Transverse colon (tissue), 4 donors: ENCODE measurements around the gene PLCL1. TPM values are rescaled to one million over a fixed set of nuclear protein-coding genes. Genes with fewer than 3 reads are reported as not detected.

Experiments used
- DNase-seq: peaks from one replicate; pipeline ENCODE4 v3.0.0-alpha.2; 2019
- H3K27ac ChIP-seq, 4 donors: fragments of 200-600 bp; sonication (generic); 2 replicates each; pipeline ENCODE4 v1.5.1; 2016 to 2018; ENCODE audit warnings: inconsistent platforms in 4 of 4
- H3K27me3 ChIP-seq: fragments of 200-600 bp; sonication (generic); 2 replicates; pipeline ENCODE4 v1.5.1; 2017; ENCODE audit warnings: inconsistent platforms
- H3K36me3 ChIP-seq, 4 donors: fragments of 200-600 bp; sonication (generic); 2 replicates each; pipeline ENCODE4 v1.5.1; 2017 to 2019; ENCODE audit warnings: inconsistent platforms in 4 of 4
- H3K4me1 ChIP-seq, 4 donors: fragments of 200-600 bp; sonication (generic); 2 replicates each; pipeline ENCODE4 v1.5.1; 2017 to 2020; ENCODE audit warnings: inconsistent platforms in 4 of 4
- H3K4me3 ChIP-seq, 4 donors: fragments of 200-600 bp; sonication (generic); 1 replicate in 1 of 4; 2 replicates in 3 of 4; pipeline versions ENCODE4 v1.5.1 to v1.6.1; 2017 to 2019; ENCODE audit warnings: inconsistent platforms in 4 of 4
- H3K9me3 ChIP-seq, 2 donors: fragments of 200-600 bp; sonication (generic); 2 replicates each; pipeline ENCODE4 v1.5.1; 2017 to 2019; ENCODE audit warnings: inconsistent platforms in 2 of 2
- CTCF ChIP-seq, 5 experiments: fragments of 200-600 bp in 3 of 5; fragments of 450-650 bp in 2 of 5; sonication (generic) in 3 of 5; IDR thresholded peaks; 1 replicate in 2 of 5; 2 replicates in 3 of 5; pipeline ENCODE4 v1.5.1; 2016 to 2017; ENCODE audit warnings: antibody characterized with exemption in 5 of 5, inconsistent platforms in 3 of 5, mild to moderate bottlenecking in 2 of 5, moderate library complexity in 1 of 5
- EP300 ChIP-seq: sonication (generic); formaldehyde crosslinking; IDR thresholded peaks from one replicate; pipeline ENCODE4 v1.6.1; 2017; ENCODE audit warnings: antibody characterized with exemption, low read depth
- POLR2A ChIP-seq: fragments of 450-650 bp; IDR thresholded peaks from one replicate; pipeline ENCODE4 v1.6.1; 2016; ENCODE audit warnings: antibody characterized with exemption, mild to moderate bottlenecking, moderate library complexity
- POLR2AphosphoS5 ChIP-seq, 3 donors: sonication (generic); formaldehyde crosslinking; IDR thresholded peaks; one replicate each; pipeline ENCODE4 v1.6.1; 2016; ENCODE audit warnings: antibody characterized with exemption in 3 of 3
- WGBS, 2 donors: methylation state at CpG; one replicate each; pipeline ENCODE4 v1.1.5; 2018; ENCODE audit warnings: low coverage in 1 of 2; 5-methylcytosine and 5-hydroxymethylcytosine counted together
- in situ Hi-C, 4 donors: fragments of 200-750 bp; cut with MboI; loops; one replicate each; pipeline versions ENCODE4 v1.15.0 to v1.15.1; 2017; ENCODE audit warnings: low sequenced_read_pairs in 3 of 4, low pct_ligation_motif_present in 1 of 4, low pct_unique_long_range_greater_than_20kb in 1 of 4
- intact Hi-C: fragments of 100-400 bp; cut with DNase I; formaldehyde crosslinking; loops from one replicate; pipeline ENCODE4 v1.15.1; 2023; ENCODE audit warnings: low total_unique reads
- total RNA-seq, 4 donors: library from RNA; depleted of rRNA; stranded (reverse); fragments of >200 nt; gene quantifications; one replicate each; pipeline ENCODE4 v1.1.0, GENCODE V29; 2016

Gene PLCL1
- total RNA-seq, 4 donors from 2014 or later: 0.20 to 7.1 (median 5.3) TPM

- no peak for TF ChIP-seq EP300
- DNase-seq: no peak
- H3K27ac ChIP-seq: no peak overlapping the region
- H3K4me3 ChIP-seq: no peak overlapping the region
- in situ Hi-C loops (no loop called here), intact Hi-C loops (no loop called here)
- H3K4me1 ChIP-seq: no peaks in the 10 kb centered on the region
- H3K9me3 ChIP-seq: peaks cover 0 to under 1% of the 10 kb centered on the region in 2 donors
- H3K27me3 ChIP-seq: no peaks in the 10 kb centered on the region
- WGBS, 2 donors: 89 to 100% methylated on average over 1 of the region's 1 CpG
- H3K36me3 ChIP-seq: no peaks in the 10 kb centered on the region
Observed at GRCh38 chr2:197959383-197959782, 155.0 kb downstream of the PLCL1 start.

GRCh38 chr2:197960786-197961185, 156.4 kb downstream of the PLCL1 start:
- no peak for DNase-seq
- H3K27ac ChIP-seq: no peak overlapping the region
- H3K36me3 ChIP-seq: no peaks in the 10 kb centered on the region
- intact Hi-C loops (no loop called here), in situ Hi-C loops (no loop called here)
- no peak overlapping the region for H3K4me3 ChIP-seq
- H3K4me1 ChIP-seq: no peaks in the 10 kb centered on the region
- peaks cover 0 to 9% of the 10 kb centered on the region in 2 donors for H3K9me3 ChIP-seq
- H3K27me3 ChIP-seq: no peaks in the 10 kb centered on the region
- 57 to 76% methylated on average over 2 of the region's 2 CpGs for WGBS, 2 donors
- TF ChIP-seq EP300 (no peak), CTCF (IDR thresholded peaks at IDR 0.05) (no peak), POLR2AphosphoS5 (IDR thresholded peaks at IDR 0.05) (no peak), POLR2A (no peak)

GRCh38 chr2:197964720-197965119, 160.3 kb downstream of the PLCL1 start:
- H3K4me3 ChIP-seq: no peak overlapping the region
- intact Hi-C loops: no loop called here
- no peak overlapping the region for H3K27ac ChIP-seq
- peaks cover 0 to 9% of the 10 kb centered on the region in 2 donors for H3K9me3 ChIP-seq
- H3K36me3 ChIP-seq: no peaks in the 10 kb centered on the region
- in situ Hi-C loops: no loop called here
- H3K4me1 ChIP-seq: no peaks in the 10 kb centered on the region
- H3K27me3 ChIP-seq: no peaks in the 10 kb centered on the region
- no peak for TF ChIP-seq POLR2AphosphoS5 (IDR thresholded peaks at IDR 0.05)
- TF ChIP-seq EP300: no peak
- TF ChIP-seq CTCF (IDR thresholded peaks at IDR 0.05): no peak
- TF ChIP-seq POLR2A: no peak
- DNase-seq: no peak

- H3K36me3 ChIP-seq: no peaks in the 10 kb centered on the region
- H3K27me3 ChIP-seq: no peaks in the 10 kb centered on the region
- intact Hi-C loops (no loop called here), in situ Hi-C loops (no loop called here)
- H3K4me3 ChIP-seq: no peak overlapping the region
- TF ChIP-seq POLR2AphosphoS5 (IDR thresholded peaks at IDR 0.05) (no peak), EP300 (no peak), POLR2A (no peak), CTCF (IDR thresholded peaks at IDR 0.05) (no peak)
- H3K9me3 ChIP-seq: peaks cover 0 to 9% of the 10 kb centered on the region in 2 donors
- DNase-seq: no peak
- no peak overlapping the region for H3K27ac ChIP-seq
- H3K4me1 ChIP-seq: no peaks in the 10 kb centered on the region
Observed at GRCh38 chr2:197965756-197966155, 161.4 kb downstream of the PLCL1 start.

- Histone ChIP-seq H3K36me3 (no peaks in the 10 kb centered on the region), H3K27ac (no peak overlapping the region), H3K9me3 (peaks cover 0 to 8% of the 10 kb centered on the region in 2 donors), H3K4me1 (no peaks in the 10 kb centered on the region), H3K27me3 (no peaks in the 10 kb centered on the region), H3K4me3 (no peak overlapping the region)
- in situ Hi-C loops (no loop called here), intact Hi-C loops (no loop called here)
- no peak for DNase-seq
- TF ChIP-seq EP300 (no peak), POLR2A (no peak), POLR2AphosphoS5 (IDR thresholded peaks at IDR 0.05) (no peak), CTCF (IDR thresholded peaks at IDR 0.05) (no peak)
Observed at GRCh38 chr2:197969391-197969893, 165.0 kb downstream of the PLCL1 start.
